Measurements from ENCODE around the gene SLC38A11. TPM values are rescaled to one million over a fixed set of nuclear protein-coding genes. Genes with fewer than 3 reads are reported as not detected.

Gene SLC38A11
- total RNA-seq, 2 experiments from 2014 or later: not detected

DNA sequence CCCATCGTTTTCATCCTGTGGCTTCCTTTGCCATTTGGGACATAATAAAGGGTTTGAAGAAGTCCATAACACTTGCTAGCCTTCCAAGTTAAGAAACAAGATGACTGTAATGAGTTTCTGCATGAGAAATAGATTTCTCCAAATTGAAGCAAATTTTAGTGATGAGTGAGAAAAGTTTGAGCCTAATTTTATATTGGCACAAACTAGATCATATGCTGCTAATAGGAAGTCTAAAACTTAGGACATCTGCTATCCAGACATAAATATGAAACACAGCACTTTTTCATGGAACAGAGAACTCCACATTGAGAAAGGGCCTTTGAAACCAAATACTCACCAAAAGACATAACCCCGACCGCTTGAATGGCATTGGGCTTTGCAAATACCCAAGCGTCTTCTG lies 39.8 kb downstream of the SLC38A11 start:
- Histone ChIP-seq H3K4me2 (ENCODE audit: low read length) (no peak overlapping the region), H2AFZ (ENCODE audit: low read length) (no peak overlapping the region), H3K9me3 (ENCODE audit: low read length) (no peaks in the 10 kb centered on the region), H3K9me2 (ENCODE audit: insufficient read depth, low read length) (no peaks in the 10 kb centered on the region), H4K20me1 (ENCODE audit: insufficient read depth, low read length) (no peaks in the 10 kb centered on the region), H3K79me2 (ENCODE audit: insufficient read depth, low read depth, low read length) (no peaks in the 10 kb centered on the region), H3K27ac (ENCODE audit: low read depth, low read length, poor library complexity, severe bottlenecking) (no peak overlapping the region), H3K4me1 (ENCODE audit: insufficient read depth, low read length, poor library complexity, severe bottlenecking) (no peaks in the 10 kb centered on the region), H3K4me3 (ENCODE audit: low read depth, low read length, poor library complexity, severe bottlenecking) (no peak overlapping the region), H3K36me3 (ENCODE audit: insufficient read depth, low read length) (no peaks in the 10 kb centered on the region)
- ChIA-PET POLR2A (interaction anchor here (1.5 kb wide), 1 partner anchor 10 kb away, joined by 4 read pairs; no protein-coding TSS in a partner anchor), CTCF (ENCODE audit: unreplicated experiment) (no interaction called here)
- DNase-seq (ENCODE audit: low spot score): no peak
- intact Hi-C loops (cut with micrococcal nuclease; ENCODE audit: unreplicated experiment): loop anchor here (10.0 kb wide), 1 partner anchor 351 kb away; no protein-coding TSS in a partner anchor
- TF ChIP-seq CTCF (conservative IDR thresholded peaks at IDR 0.05; ENCODE audit: low read length): no peak
- TF ChIP-seq EZH2phosphoT487 (IDR thresholded peaks at IDR 0.05; ENCODE audit: borderline replicate concordance, low read depth, low read length): no peak
- no TSS peak for BruUV-seq (replicated peaks)

- no peaks in the 10 kb centered on the region for H3K9me2 ChIP-seq (ENCODE audit: insufficient read depth, low read length)
- H3K4me2 ChIP-seq (ENCODE audit: low read length): no peak overlapping the region
- H3K36me3 ChIP-seq (ENCODE audit: insufficient read depth, low read length): no peaks in the 10 kb centered on the region
- peaks cover 4% of the 10 kb centered on the region for H3K4me1 ChIP-seq (ENCODE audit: insufficient read depth, low read length, poor library complexity, severe bottlenecking)
- no peak overlapping the region for H3K4me3 ChIP-seq (ENCODE audit: low read depth, low read length, poor library complexity, severe bottlenecking)
- no peaks in the 10 kb centered on the region for H3K9me3 ChIP-seq (ENCODE audit: low read length)
- H2AFZ ChIP-seq (ENCODE audit: low read length): no peak overlapping the region
- intact Hi-C loops (cut with micrococcal nuclease; ENCODE audit: unreplicated experiment): loop anchor here (1.0 to 10.0 kb wide), 3 partner anchors 71 to 349 kb away; partner anchors contain the start of gene COBLL1
- TF ChIP-seq EZH2phosphoT487 (IDR thresholded peaks at IDR 0.05; ENCODE audit: borderline replicate concordance, low read depth, low read length) (no peak), CTCF (conservative IDR thresholded peaks at IDR 0.05; ENCODE audit: low read length) (peak; percentile 62)
- H3K79me2 ChIP-seq (ENCODE audit: insufficient read depth, low read depth, low read length): no peaks in the 10 kb centered on the region
- no TSS peak for BruUV-seq (replicated peaks)
- ChIA-PET POLR2A (interaction anchor here (0.6 to 1.4 kb wide), 5 partner anchors 15 to 186 kb away, joined by 3 to 5 read pairs (median 3); no protein-coding TSS in a partner anchor), CTCF (ENCODE audit: unreplicated experiment) (interaction anchor here (1.0 to 1.4 kb wide), 2 partner anchors 153 to 176 kb away, joined by 3 to 4 read pairs; no protein-coding TSS in a partner anchor)
- H3K27ac ChIP-seq (ENCODE audit: low read depth, low read length, poor library complexity, severe bottlenecking): no peak overlapping the region
- peak; percentile 11 for DNase-seq (ENCODE audit: low spot score)
- no peaks in the 10 kb centered on the region for H4K20me1 ChIP-seq (ENCODE audit: insufficient read depth, low read length)
Measured at GRCh38 chr2:164913640-164914350, 41.5 kb downstream of the SLC38A11 start.

GRCh38 chr2:164913011-164913410 lies 42.3 kb downstream of the SLC38A11 start:
- DNase-seq (ENCODE audit: low spot score): no peak
- no TSS peak for BruUV-seq (replicated peaks)
- Histone ChIP-seq H2AFZ (ENCODE audit: low read length) (no peak overlapping the region), H3K36me3 (ENCODE audit: insufficient read depth, low read length) (no peaks in the 10 kb centered on the region), H3K4me3 (ENCODE audit: low read depth, low read length, poor library complexity, severe bottlenecking) (no peak overlapping the region), H4K20me1 (ENCODE audit: insufficient read depth, low read length) (no peaks in the 10 kb centered on the region), H3K4me1 (ENCODE audit: insufficient read depth, low read length, poor library complexity, severe bottlenecking) (peaks cover 4% of the 10 kb centered on the region), H3K27ac (ENCODE audit: low read depth, low read length, poor library complexity, severe bottlenecking) (no peak overlapping the region), H3K4me2 (ENCODE audit: low read length) (no peak overlapping the region), H3K79me2 (ENCODE audit: insufficient read depth, low read depth, low read length) (no peaks in the 10 kb centered on the region), H3K9me2 (ENCODE audit: insufficient read depth, low read length) (no peaks in the 10 kb centered on the region), H3K9me3 (ENCODE audit: low read length) (no peaks in the 10 kb centered on the region)
- ChIA-PET POLR2A (interaction anchor here (0.6 to 1.4 kb wide), 5 partner anchors 14 to 186 kb away, joined by 3 to 4 read pairs (median 3); no protein-coding TSS in a partner anchor), CTCF (ENCODE audit: unreplicated experiment) (interaction anchor here (1.0 to 1.4 kb wide), 2 partner anchors 152 to 175 kb away, joined by 3 to 4 read pairs; no protein-coding TSS in a partner anchor)
- TF ChIP-seq EZH2phosphoT487 (IDR thresholded peaks at IDR 0.05; ENCODE audit: borderline replicate concordance, low read depth, low read length) (no peak), CTCF (conservative IDR thresholded peaks at IDR 0.05; ENCODE audit: low read length) (no peak)
- intact Hi-C loops (cut with micrococcal nuclease; ENCODE audit: unreplicated experiment): loop anchor here (1.0 to 10.0 kb wide), 3 partner anchors 71 to 348 kb away; partner anchors contain the start of gene COBLL1

Measured in OCI-LY7 (cell line).